ENCODE results near the gene DAAM2. TPM values are rescaled to one million over a fixed set of nuclear protein-coding genes. Genes with fewer than 3 reads are reported as not detected.

Gene DAAM2
- polyA plus RNA-seq, 1 donor (not counting 4 experiments of a cell fraction or from before 2014, with no cell fraction given) = not detected

DNA sequence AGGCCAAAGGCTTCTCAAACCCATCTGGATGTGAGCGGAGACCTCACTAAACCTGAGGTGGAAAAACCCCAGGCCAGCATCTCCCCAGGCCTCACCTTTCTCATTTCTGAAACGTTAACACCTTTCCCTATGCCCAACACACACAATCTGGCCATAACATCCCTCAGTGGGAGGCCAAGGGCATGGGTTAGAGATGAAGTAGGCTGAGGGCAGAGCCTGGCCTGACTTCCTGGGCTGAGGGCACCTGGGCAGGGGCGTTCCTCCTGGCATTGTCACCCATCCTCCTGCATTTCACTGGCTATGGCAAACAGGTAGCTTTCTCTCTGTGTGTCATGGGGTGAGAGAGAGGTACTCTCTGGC lies 133.7 kb downstream of the DAAM2 start:
- Histone ChIP-seq H4K20me1 (ENCODE audit: control insufficient read depth, extremely low read depth, insufficient read depth, low read length) (no peaks in the 10 kb centered on the region), H3K9me1 (ENCODE audit: control insufficient read depth, extremely low read depth, insufficient read depth, low read length) (no peaks in the 10 kb centered on the region), H3K4me2 (ENCODE audit: control insufficient read depth, extremely low read depth, insufficient read depth, low read depth, low read length) (no peak overlapping the region), H3K9ac (ENCODE audit: control insufficient read depth, extremely low read depth, insufficient read depth, low read length) (no peak overlapping the region), H3K79me2 (ENCODE audit: control insufficient read depth, insufficient read depth, low read length) (no peaks in the 10 kb centered on the region), H3K36me3 (ENCODE audit: control insufficient read depth in 2 of 2, extremely low read depth in 1 of 2, insufficient read depth in 2 of 2, low read length in 2 of 2) (no peaks in the 10 kb centered on the region), H3K4me1 (ENCODE audit: control insufficient read depth, extremely low read depth, insufficient read depth, low read length) (peaks cover 15% of the 10 kb centered on the region), H3K27me3 (ENCODE audit: control insufficient read depth, extremely low read depth, insufficient read depth, low read length) (no peaks in the 10 kb centered on the region), H3K9me3 (ENCODE audit: control insufficient read depth, low read depth, low read length) (no peaks in the 10 kb centered on the region), H3K4me3 (ENCODE audit: control insufficient read depth in 2 of 3, extremely low read depth in 1 of 3, insufficient read depth in 2 of 3, low read depth in 1 of 3, low read length in 3 of 3) (no peak overlapping the region), H2AFZ (ENCODE audit: control insufficient read depth, low read length) (no peak overlapping the region), H3K27ac (ENCODE audit: control insufficient read depth, insufficient read depth, low read length) (no peak overlapping the region)
- FAIRE-seq (no peak), DNase-seq (ENCODE audit: low read depth, low spot score) (no peak)
- dilution Hi-C loops (cut with MboI; ENCODE audit: extremely low pct_ligation_motif_present, low sequenced_read_pairs) = no loop called here
- TF ChIP-seq CTCF (optimal IDR thresholded peaks at IDR 0.05 in 1 of 3, IDR thresholded peaks at IDR 0.05 in 1 of 3, conservative IDR thresholded peaks at IDR 0.05 in 1 of 3; ENCODE audit: extremely low read depth in 1 of 3, insufficient read depth in 2 of 3, low read length in 3 of 3) (no peak), EZH2 (IDR thresholded peaks at IDR 0.05; ENCODE audit: low read length) (no peak)

GRCh38 chr6:39926668-39927067 lies 134.5 kb downstream of the DAAM2 start:
- DNase-seq (ENCODE audit: low read depth, low spot score) = no peak
- no peaks in the 10 kb centered on the region for H3K36me3 ChIP-seq (ENCODE audit: control insufficient read depth in 2 of 2, extremely low read depth in 1 of 2, insufficient read depth in 2 of 2, low read length in 2 of 2)
- H3K4me1 ChIP-seq (ENCODE audit: control insufficient read depth, extremely low read depth, insufficient read depth, low read length) = peaks cover 15% of the 10 kb centered on the region
- H3K4me2 ChIP-seq (ENCODE audit: control insufficient read depth, extremely low read depth, insufficient read depth, low read depth, low read length) = no peak overlapping the region
- H4K20me1 ChIP-seq (ENCODE audit: control insufficient read depth, extremely low read depth, insufficient read depth, low read length) = no peaks in the 10 kb centered on the region
- no peak overlapping the region for H3K27ac ChIP-seq (ENCODE audit: control insufficient read depth, insufficient read depth, low read length)
- no peak overlapping the region for H3K9ac ChIP-seq (ENCODE audit: control insufficient read depth, extremely low read depth, insufficient read depth, low read length)
- no peaks in the 10 kb centered on the region for H3K79me2 ChIP-seq (ENCODE audit: control insufficient read depth, insufficient read depth, low read length)
- no peak overlapping the region for H2AFZ ChIP-seq (ENCODE audit: control insufficient read depth, low read length)
- no peak for FAIRE-seq
- no peaks in the 10 kb centered on the region for H3K9me1 ChIP-seq (ENCODE audit: control insufficient read depth, extremely low read depth, insufficient read depth, low read length)
- H3K9me3 ChIP-seq (ENCODE audit: control insufficient read depth, low read depth, low read length) = no peaks in the 10 kb centered on the region
- no peak for TF ChIP-seq CTCF (optimal IDR thresholded peaks at IDR 0.05 in 1 of 3, IDR thresholded peaks at IDR 0.05 in 1 of 3, conservative IDR thresholded peaks at IDR 0.05 in 1 of 3; ENCODE audit: extremely low read depth in 1 of 3, insufficient read depth in 2 of 3, low read length in 3 of 3)
- TF ChIP-seq EZH2 (IDR thresholded peaks at IDR 0.05; ENCODE audit: low read length) = no peak
- no peaks in the 10 kb centered on the region for H3K27me3 ChIP-seq (ENCODE audit: control insufficient read depth, extremely low read depth, insufficient read depth, low read length)
- dilution Hi-C loops (cut with MboI; ENCODE audit: extremely low pct_ligation_motif_present, low sequenced_read_pairs) = no loop called here
- no peak overlapping the region for H3K4me3 ChIP-seq (ENCODE audit: control insufficient read depth in 2 of 3, extremely low read depth in 1 of 3, insufficient read depth in 2 of 3, low read depth in 1 of 3, low read length in 3 of 3)
